Lower leg skin (tissue), 4 donors: ENCODE results near the gene ANO2. TPM values are rescaled to one million over a fixed set of nuclear protein-coding genes. Genes with fewer than 3 reads are reported as not detected.

Source experiments
- DNase-seq, 2 donors: peaks; one replicate each; pipeline ENCODE4 v3.0.0-alpha.2; 2019; ENCODE audit warnings: low spot score in 2 of 2
- H3K4me3 ChIP-seq: fragments of 200-600 bp; sonication (generic); 2 replicates; pipeline ENCODE4 v1.5.1; 2017; ENCODE audit warnings: mild to moderate bottlenecking, low read depth; ENCODE audit not compliant: poor library complexity, severe bottlenecking
- POLR2A ChIP-seq, 2 donors: fragments of 450-650 bp; IDR thresholded peaks; one replicate each; pipeline ENCODE4 v1.6.1; 2016 to 2017; ENCODE audit warnings: antibody characterized with exemption in 2 of 2, mild to moderate bottlenecking in 1 of 2, moderate library complexity in 1 of 2
- WGBS, 2 donors: methylation state at CpG; one replicate each; pipeline ENCODE4 v1.1.5; 2018; 5-methylcytosine and 5-hydroxymethylcytosine counted together
- intact Hi-C: fragments of 100-400 bp; cut with DNase I; formaldehyde crosslinking; loops from one replicate; pipeline ENCODE4 v1.15.0; 2023; ENCODE audit warnings: low total_unique reads
- total RNA-seq, 4 donors: library from RNA; depleted of rRNA; stranded (reverse); fragments of >200 nt; gene quantifications; one replicate each; pipeline ENCODE4 v1.1.0, GENCODE V29; 2016
- TF ChIP-seq, protein P1 (sequence below), 3 donors: fragments of 450-650 bp; IDR thresholded peaks; one replicate each; pipeline ENCODE4 v1.5.1; 2016; ENCODE audit warnings: antibody characterized with exemption in 3 of 3, mild to moderate bottlenecking in 3 of 3, moderate library complexity in 2 of 3

The ANO2 gene
- total RNA-seq, 4 donors from 2014 or later = 0.76 to 2.6 (median 1.8) TPM

DNA sequence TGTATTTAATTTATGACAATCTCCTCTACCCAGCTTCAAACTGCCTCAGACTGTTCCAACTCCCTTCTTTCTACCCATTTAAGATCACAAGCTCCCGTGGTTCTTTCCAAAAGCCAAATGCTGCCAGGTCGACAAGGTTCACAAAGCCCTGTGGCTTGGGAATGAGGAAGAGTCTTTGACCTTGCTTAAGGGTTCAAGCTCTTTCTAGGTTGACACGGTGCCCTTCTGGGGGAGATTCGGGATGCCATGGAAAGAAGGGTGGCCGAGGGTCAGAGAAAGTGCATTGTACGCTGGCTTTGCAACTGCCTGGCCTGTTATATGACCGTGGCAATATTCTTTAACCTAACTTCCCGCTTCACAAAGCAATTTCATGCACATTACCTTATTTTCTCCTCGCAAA lies 239.3 kb downstream of the ANO2 start:
- intact Hi-C loops = no loop called here
- 84 to 91% methylated on average over 9 of the region's 9 CpGs for WGBS, 2 donors
- H3K4me3 ChIP-seq = no peak overlapping the region
- TF ChIP-seq POLR2A (IDR thresholded peaks at IDR 0.05) = no peak
- TF ChIP-seq, protein P1, sequence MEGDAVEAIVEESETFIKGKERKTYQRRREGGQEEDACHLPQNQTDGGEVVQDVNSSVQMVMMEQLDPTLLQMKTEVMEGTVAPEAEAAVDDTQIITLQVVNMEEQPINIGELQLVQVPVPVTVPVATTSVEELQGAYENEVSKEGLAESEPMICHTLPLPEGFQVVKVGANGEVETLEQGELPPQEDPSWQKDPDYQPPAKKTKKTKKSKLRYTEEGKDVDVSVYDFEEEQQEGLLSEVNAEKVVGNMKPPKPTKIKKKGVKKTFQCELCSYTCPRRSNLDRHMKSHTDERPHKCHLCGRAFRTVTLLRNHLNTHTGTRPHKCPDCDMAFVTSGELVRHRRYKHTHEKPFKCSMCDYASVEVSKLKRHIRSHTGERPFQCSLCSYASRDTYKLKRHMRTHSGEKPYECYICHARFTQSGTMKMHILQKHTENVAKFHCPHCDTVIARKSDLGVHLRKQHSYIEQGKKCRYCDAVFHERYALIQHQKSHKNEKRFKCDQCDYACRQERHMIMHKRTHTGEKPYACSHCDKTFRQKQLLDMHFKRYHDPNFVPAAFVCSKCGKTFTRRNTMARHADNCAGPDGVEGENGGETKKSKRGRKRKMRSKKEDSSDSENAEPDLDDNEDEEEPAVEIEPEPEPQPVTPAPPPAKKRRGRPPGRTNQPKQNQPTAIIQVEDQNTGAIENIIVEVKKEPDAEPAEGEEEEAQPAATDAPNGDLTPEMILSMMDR (IDR thresholded peaks at IDR 0.05) = no peak
- DNase-seq = no peak

GRCh38 chr12:5694759-5695409 lies 250.2 kb downstream of the ANO2 start:
- DNase-seq = no peak
- TF ChIP-seq, protein P1 (IDR thresholded peaks at IDR 0.05) = no peak
- TF ChIP-seq POLR2A (IDR thresholded peaks at IDR 0.05) = no peak
- H3K4me3 ChIP-seq = no peak overlapping the region
- WGBS, 2 donors = 46 to 53% methylated on average over 6 of the region's 6 CpGs
- intact Hi-C loops = no loop called here

DNA sequence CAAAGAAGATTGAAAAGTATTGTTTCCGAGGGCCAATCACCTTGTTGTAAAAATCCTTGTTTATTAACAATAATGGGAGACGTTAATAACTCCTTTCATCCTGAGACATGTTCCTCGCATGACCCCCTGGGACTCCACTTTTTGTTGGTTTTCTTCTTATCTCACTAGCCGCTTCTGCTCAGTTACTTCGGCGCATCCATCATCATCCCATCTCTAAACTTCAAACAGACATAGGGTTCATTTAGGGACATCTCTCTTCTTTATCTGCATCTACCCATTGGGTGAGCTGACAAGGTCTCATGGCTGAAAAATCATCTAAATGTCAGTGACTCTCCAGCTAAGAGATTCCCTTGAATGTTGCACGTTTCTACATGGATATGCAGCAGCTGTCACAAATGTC lies 252.2 kb downstream of the ANO2 start:
- no peak for TF ChIP-seq POLR2A (IDR thresholded peaks at IDR 0.05)
- TF ChIP-seq, protein P1 (IDR thresholded peaks at IDR 0.05) = no peak
- intact Hi-C loops = no loop called here
- no peak for DNase-seq
- H3K4me3 ChIP-seq = no peak overlapping the region
- 89 to 95% methylated on average over 7 of the region's 7 CpGs for WGBS, 2 donors

- TF ChIP-seq POLR2A (IDR thresholded peaks at IDR 0.05) = no peak
- TF ChIP-seq, protein P1 (IDR thresholded peaks at IDR 0.05) = no peak
- H3K4me3 ChIP-seq = no peak overlapping the region
- no peak for DNase-seq
- intact Hi-C loops = no loop called here
- WGBS, 2 donors = 71 to 72% methylated on average over 6 of the region's 6 CpGs
These were observed 253.1 kb downstream of the ANO2 start for GRCh38 chr12:5691943-5692342.

DNA sequence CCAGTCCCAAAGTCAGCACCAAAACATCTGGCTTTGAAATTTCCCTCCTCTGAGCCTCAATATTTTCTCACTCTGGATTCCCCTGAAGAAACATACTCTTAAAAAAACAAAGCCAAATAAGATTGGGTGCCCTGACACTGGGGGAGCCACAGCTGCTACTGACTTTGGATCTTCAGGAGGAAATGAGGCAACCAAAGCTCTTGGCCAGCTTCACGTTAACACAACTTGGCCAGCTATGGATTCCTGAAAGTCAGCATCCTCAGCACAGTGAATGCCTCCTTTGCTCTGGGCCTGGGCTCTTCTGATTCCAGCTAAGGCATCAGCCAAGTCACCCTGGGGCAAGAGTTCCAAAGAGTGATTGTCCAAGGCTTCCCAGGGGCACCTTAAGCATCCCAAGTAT lies 254.8 kb downstream of the ANO2 start:
- WGBS, 2 donors = 63 to 65% methylated on average over 1 of the region's 1 CpG
- intact Hi-C loops = no loop called here
- no peak for TF ChIP-seq POLR2A (IDR thresholded peaks at IDR 0.05)
- TF ChIP-seq, protein P1 (IDR thresholded peaks at IDR 0.05) = no peak
- H3K4me3 ChIP-seq = no peak overlapping the region
- DNase-seq = no peak

DNA sequence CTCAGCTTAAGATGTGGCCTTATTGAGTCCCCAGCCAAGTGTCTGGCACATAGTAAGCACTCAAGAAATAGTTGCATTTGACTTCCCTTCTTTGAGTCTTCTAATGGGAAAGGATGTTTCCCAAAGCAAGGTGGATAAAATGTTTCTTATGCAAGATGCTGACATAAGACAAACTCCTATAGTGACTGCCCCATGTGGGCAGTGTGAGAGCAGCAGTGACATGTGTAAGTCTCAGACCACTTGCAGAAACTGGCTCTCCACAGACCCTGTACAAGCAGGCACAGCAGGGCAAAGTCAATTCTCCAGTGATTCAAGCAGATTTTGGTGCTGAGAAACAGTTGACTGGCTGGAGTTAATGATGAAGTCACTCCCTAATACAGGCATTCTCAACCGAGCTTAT lies 255.3 kb downstream of the ANO2 start:
- TF ChIP-seq, protein P1 (IDR thresholded peaks at IDR 0.05) = no peak
- no peak for TF ChIP-seq POLR2A (IDR thresholded peaks at IDR 0.05)
- no peak for DNase-seq
- H3K4me3 ChIP-seq = no peak overlapping the region
- intact Hi-C loops = no loop called here
- 53 to 85% methylated on average over 1 of the region's 1 CpG for WGBS, 2 donors
